ENCODE measurements around the gene RAB7B.

The RAB7B gene

GRCh38 chr1:205971082-205971481 is 32.1 kb downstream of the RAB7B start:
- Histone ChIP-seq H3K36me3 (replicated peaks; ENCODE audit: insufficient read depth, low read length) (no peaks in the 10 kb centered on the region), H3K9ac (ENCODE audit: low read length) (no peak overlapping the region), H3K4me2 (ENCODE audit: low read depth, low read length) (no peak overlapping the region), H4K20me1 (ENCODE audit: insufficient read depth, low read length) (no peaks in the 10 kb centered on the region), H3K9me3 (replicated peaks; ENCODE audit: insufficient read depth, low read length) (no peaks in the 10 kb centered on the region), H3K27me3 (replicated peaks; ENCODE audit: insufficient read depth, low read length) (no peaks in the 10 kb centered on the region), H3F3A (ENCODE audit: insufficient read depth, low read length) (no peaks in the 10 kb centered on the region), H3K79me2 (ENCODE audit: low read length) (no peaks in the 10 kb centered on the region), H3K4me3 (ENCODE audit: low read length) (no peak overlapping the region), H3K9me2 (replicated peaks; ENCODE audit: insufficient read depth, low read length) (no peaks in the 10 kb centered on the region), H3K4me1 (ENCODE audit: low read length) (no peaks in the 10 kb centered on the region), H2AFZ (ENCODE audit: low read length) (no peak overlapping the region), H3K27ac (ENCODE audit: low read length) (no peak overlapping the region)
- DNase-seq: no peak
- TF ChIP-seq CTCF (IDR thresholded peaks at IDR 0.05; ENCODE audit: low read length) (no peak), EZH2 (optimal IDR thresholded peaks at IDR 0.05; ENCODE audit: low read depth, low read length) (no peak), EZH2phosphoT487 (IDR thresholded peaks at IDR 0.05; ENCODE audit: low read length) (no peak)

- Histone ChIP-seq H3K4me2 (ENCODE audit: low read depth, low read length) (no peak overlapping the region), H3K9ac (ENCODE audit: low read length) (no peak overlapping the region), H3K4me1 (ENCODE audit: low read length) (0 out of 2 replicates have a peak, but pooled peaks cover 2% of the 10 kb centered on the region), H3K9me3 (replicated peaks; ENCODE audit: insufficient read depth, low read length) (no peaks in the 10 kb centered on the region), H3K27ac (ENCODE audit: low read length) (no peak overlapping the region), H3K79me2 (ENCODE audit: low read length) (no peaks in the 10 kb centered on the region), H3K4me3 (ENCODE audit: low read length) (no peak overlapping the region), H4K20me1 (ENCODE audit: insufficient read depth, low read length) (no peaks in the 10 kb centered on the region), H2AFZ (ENCODE audit: low read length) (no peak overlapping the region), H3F3A (ENCODE audit: insufficient read depth, low read length) (no peaks in the 10 kb centered on the region), H3K27me3 (replicated peaks; ENCODE audit: insufficient read depth, low read length) (no peaks in the 10 kb centered on the region), H3K9me2 (replicated peaks; ENCODE audit: insufficient read depth, low read length) (no peaks in the 10 kb centered on the region), H3K36me3 (replicated peaks; ENCODE audit: insufficient read depth, low read length) (no peaks in the 10 kb centered on the region)
- DNase-seq: no peak
- TF ChIP-seq EZH2phosphoT487 (IDR thresholded peaks at IDR 0.05; ENCODE audit: low read length): no peak
- TF ChIP-seq EZH2 (optimal IDR thresholded peaks at IDR 0.05; ENCODE audit: low read depth, low read length): no peak
- TF ChIP-seq CTCF (IDR thresholded peaks at IDR 0.05; ENCODE audit: low read length): no peak
Observed at GRCh38 chr1:205970486-205970885, 32.7 kb downstream of the RAB7B start.

GRCh38 chr1:205969229-205969628 is 34.0 kb downstream of the RAB7B start:
- Histone ChIP-seq H3K4me3 (ENCODE audit: low read length) (no peak overlapping the region), H4K20me1 (ENCODE audit: insufficient read depth, low read length) (no peaks in the 10 kb centered on the region), H3K27ac (ENCODE audit: low read length) (no peak overlapping the region), H2AFZ (ENCODE audit: low read length) (no peak overlapping the region), H3F3A (ENCODE audit: insufficient read depth, low read length) (no peaks in the 10 kb centered on the region), H3K9ac (ENCODE audit: low read length) (no peak overlapping the region), H3K4me1 (ENCODE audit: low read length) (0 out of 2 replicates have a peak, but pooled peaks cover 3% of the 10 kb centered on the region), H3K79me2 (ENCODE audit: low read length) (no peaks in the 10 kb centered on the region), H3K4me2 (ENCODE audit: low read depth, low read length) (no peak overlapping the region), H3K27me3 (replicated peaks; ENCODE audit: insufficient read depth, low read length) (no peaks in the 10 kb centered on the region), H3K9me3 (replicated peaks; ENCODE audit: insufficient read depth, low read length) (no peaks in the 10 kb centered on the region), H3K36me3 (replicated peaks; ENCODE audit: insufficient read depth, low read length) (no peaks in the 10 kb centered on the region), H3K9me2 (replicated peaks; ENCODE audit: insufficient read depth, low read length) (no peaks in the 10 kb centered on the region)
- DNase-seq: no peak
- TF ChIP-seq EZH2 (optimal IDR thresholded peaks at IDR 0.05; ENCODE audit: low read depth, low read length) (no peak), CTCF (IDR thresholded peaks at IDR 0.05; ENCODE audit: low read length) (no peak), EZH2phosphoT487 (IDR thresholded peaks at IDR 0.05; ENCODE audit: low read length) (no peak)

Data from MM.1S (cell line).